ENCODE results near the gene KCNJ14.

DNA sequence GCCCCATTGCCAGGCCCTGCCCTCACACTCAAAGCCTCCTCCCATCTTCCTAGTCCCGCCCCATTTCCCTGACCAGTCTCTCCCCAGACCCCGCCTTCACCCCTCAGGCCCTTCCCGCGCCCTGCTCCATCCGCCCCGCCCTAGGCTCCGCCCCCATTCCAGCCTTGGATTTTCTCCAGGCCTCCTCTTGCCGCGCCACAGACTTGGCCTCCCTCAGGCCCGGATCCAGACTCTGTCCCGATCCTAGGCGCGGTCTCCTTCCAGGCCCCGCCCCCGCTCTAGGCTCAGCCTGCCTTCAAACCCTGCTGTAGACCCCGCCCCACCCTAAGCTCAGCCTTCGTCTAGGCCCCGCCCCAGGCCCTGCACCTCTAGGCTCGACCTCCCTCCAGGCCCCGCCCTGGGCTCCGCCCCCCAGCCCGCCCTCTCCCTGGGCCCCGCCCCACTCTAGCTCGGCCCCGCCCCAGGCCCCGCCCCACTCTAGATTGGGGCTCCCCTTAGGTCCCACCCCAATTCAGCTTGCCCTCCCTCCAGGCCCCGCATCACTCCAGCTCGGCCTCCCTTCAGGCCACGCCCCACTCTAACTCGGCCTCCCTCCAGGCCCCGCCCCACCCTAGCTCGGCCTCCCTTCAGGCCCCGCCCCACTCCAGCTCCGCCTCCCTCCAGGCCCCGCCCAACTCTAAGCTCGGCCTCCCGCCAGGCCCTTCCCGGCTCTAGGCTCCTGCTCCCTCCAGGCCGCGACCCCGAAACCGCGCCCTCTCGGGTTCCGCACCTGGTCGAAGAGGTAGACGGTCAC lies 37.7 kb downstream of the KCNJ14 start:
- TF ChIP-seq, protein P1, sequence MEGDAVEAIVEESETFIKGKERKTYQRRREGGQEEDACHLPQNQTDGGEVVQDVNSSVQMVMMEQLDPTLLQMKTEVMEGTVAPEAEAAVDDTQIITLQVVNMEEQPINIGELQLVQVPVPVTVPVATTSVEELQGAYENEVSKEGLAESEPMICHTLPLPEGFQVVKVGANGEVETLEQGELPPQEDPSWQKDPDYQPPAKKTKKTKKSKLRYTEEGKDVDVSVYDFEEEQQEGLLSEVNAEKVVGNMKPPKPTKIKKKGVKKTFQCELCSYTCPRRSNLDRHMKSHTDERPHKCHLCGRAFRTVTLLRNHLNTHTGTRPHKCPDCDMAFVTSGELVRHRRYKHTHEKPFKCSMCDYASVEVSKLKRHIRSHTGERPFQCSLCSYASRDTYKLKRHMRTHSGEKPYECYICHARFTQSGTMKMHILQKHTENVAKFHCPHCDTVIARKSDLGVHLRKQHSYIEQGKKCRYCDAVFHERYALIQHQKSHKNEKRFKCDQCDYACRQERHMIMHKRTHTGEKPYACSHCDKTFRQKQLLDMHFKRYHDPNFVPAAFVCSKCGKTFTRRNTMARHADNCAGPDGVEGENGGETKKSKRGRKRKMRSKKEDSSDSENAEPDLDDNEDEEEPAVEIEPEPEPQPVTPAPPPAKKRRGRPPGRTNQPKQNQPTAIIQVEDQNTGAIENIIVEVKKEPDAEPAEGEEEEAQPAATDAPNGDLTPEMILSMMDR (IDR thresholded peaks at IDR 0.05; ENCODE audit: insufficient read depth, low read length, poor library complexity, severe bottlenecking), result no peak
- TF ChIP-seq EZH2phosphoT487 (conservative IDR thresholded peaks at IDR 0.05; ENCODE audit: low read length), result no peak

Measured in SU-DHL-6 (cell line).